ENCODE measurements around the gene LRRC36.

LRRC36 gene

GRCh38 chr16:67391424-67392300 is 65.0 kb downstream of the LRRC36 start:
- DNase-seq (ENCODE audit: low read depth) = no peak

GRCh38 chr16:67392301-67393059 is 65.9 kb downstream of the LRRC36 start:
- no peak for DNase-seq (ENCODE audit: low read depth)

GRCh38 chr16:67393111-67393787 is 66.6 kb downstream of the LRRC36 start, which contains the start of gene TPPP3:
TPPP3 (minus strand) TSS chr16:67393498; CDS start chr16:67391111, 2,387 bp downstream.
- no peak for DNase-seq (ENCODE audit: low read depth)

- no peak for DNase-seq (ENCODE audit: low read depth)
Observed at GRCh38 chr16:67393788-67394154, 67.2 kb downstream of the LRRC36 start.

GRCh38 chr16:67394155-67395104 is 67.8 kb downstream of the LRRC36 start:
- DNase-seq (ENCODE audit: low read depth) = no peak

- DNase-seq (ENCODE audit: low read depth) = no peak
Observed at GRCh38 chr16:67395105-67395457, 68.5 kb downstream of the LRRC36 start.

- DNase-seq (ENCODE audit: low read depth) = no peak
Observed at GRCh38 chr16:67395458-67396158, 69.0 kb downstream of the LRRC36 start.

GRCh38 chr16:67396159-67397035 is 69.8 kb downstream of the LRRC36 start:
- no peak for DNase-seq (ENCODE audit: low read depth)

- DNase-seq (ENCODE audit: low read depth) = no peak
Observed at GRCh38 chr16:67397036-67397801, 70.6 kb downstream of the LRRC36 start.

- DNase-seq (ENCODE audit: low read depth) = no peak
Observed at GRCh38 chr16:67397812-67398545, 71.4 kb downstream of the LRRC36 start.

GRCh38 chr16:67398546-67399217 is 72.1 kb downstream of the LRRC36 start:
- no peak for DNase-seq (ENCODE audit: low read depth)

GRCh38 chr16:67399218-67399733 is 72.7 kb downstream of the LRRC36 start:
- no peak for DNase-seq (ENCODE audit: low read depth)

GRCh38 chr16:67399749-67400704 is 73.4 kb downstream of the LRRC36 start:
- DNase-seq (ENCODE audit: low read depth) = no peak

- no peak for DNase-seq (ENCODE audit: low read depth)
Observed at GRCh38 chr16:67400901-67401300, 74.3 kb downstream of the LRRC36 start.

- DNase-seq (ENCODE audit: low read depth) = no peak
Observed at GRCh38 chr16:67403976-67404555, 77.5 kb downstream of the LRRC36 start.

GRCh38 chr16:67404740-67405226 is 78.2 kb downstream of the LRRC36 start:
- DNase-seq (ENCODE audit: low read depth) = no peak

Data from stimulated activated CD8-positive, alpha-beta memory T cell treated with anti-CD3 and anti-CD28 coated beads, Interleukin-12 subunit alpha, Interleukin-12 subunit beta, amount 100 ng/mL, for 1 hour (primary cell).